GM19328 (cell line): ENCODE data around the gene KRT32.
A peak's percentile ranks its signal among the peaks of the same experiment; 100 is the strongest.

Source experiments
- ATAC-seq: cut with Tn5 transposase; IDR thresholded peaks from one replicate; pipeline ENCODE4 v1.9.1; 2021; ENCODE audit warnings: mild to moderate bottlenecking, moderate library complexity; ENCODE audit not compliant: unreplicated experiment

The KRT32 gene

GRCh38 chr17:41466988-41467387 is at the start of gene KRT32:
TSS of gene KRT32 (minus strand) at chr17:41467386. CDS start at chr17:41467325, 61 bp downstream.
- no peak for ATAC-seq

DNA sequence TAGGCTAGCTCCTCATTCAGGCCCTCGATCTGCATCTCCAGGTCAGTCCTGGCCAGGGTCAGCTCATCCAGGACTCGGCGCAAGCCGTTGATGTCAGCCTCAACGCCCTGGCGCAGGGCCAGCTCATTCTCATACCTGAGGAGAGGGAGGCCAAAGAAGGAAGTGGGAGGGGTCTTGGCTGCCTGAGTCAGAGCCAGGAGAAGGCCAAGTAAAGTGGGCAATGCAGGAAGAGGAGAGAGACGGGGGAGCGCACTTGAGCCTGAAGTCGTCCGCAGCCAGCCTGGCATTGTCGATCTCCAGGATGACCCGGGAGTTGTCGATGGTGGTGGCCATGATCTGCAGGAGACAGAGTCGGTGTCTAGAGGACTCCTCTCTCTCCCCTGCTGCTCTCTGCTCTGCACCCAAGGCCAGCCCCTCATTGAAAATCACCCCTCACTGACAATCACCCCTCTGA is 49.7 kb upstream of the KRT32 start:
- no peak for ATAC-seq

GRCh38 chr17:41516147-41516829 is 49.1 kb upstream of the KRT32 start:
- ATAC-seq, result no peak

DNA sequence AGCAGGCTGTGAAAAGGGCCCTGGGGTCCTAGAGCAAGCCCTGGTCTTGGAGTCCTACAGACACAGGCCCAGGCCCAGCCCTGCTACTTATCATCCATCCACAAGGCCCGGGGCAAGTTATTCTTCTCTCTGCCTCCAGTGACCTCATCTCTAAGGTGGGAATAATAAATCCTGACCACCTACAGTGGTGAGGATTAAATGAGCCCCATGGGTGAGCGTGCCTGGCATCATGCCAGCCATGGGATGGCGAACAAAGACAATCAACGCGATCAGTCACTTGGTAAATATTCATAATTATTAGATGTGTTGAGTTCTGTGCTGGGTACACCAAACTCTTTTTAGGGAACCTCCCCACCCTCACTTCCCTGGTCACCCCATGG is 46.0 kb upstream of the KRT32 start:
- no peak for ATAC-seq

DNA sequence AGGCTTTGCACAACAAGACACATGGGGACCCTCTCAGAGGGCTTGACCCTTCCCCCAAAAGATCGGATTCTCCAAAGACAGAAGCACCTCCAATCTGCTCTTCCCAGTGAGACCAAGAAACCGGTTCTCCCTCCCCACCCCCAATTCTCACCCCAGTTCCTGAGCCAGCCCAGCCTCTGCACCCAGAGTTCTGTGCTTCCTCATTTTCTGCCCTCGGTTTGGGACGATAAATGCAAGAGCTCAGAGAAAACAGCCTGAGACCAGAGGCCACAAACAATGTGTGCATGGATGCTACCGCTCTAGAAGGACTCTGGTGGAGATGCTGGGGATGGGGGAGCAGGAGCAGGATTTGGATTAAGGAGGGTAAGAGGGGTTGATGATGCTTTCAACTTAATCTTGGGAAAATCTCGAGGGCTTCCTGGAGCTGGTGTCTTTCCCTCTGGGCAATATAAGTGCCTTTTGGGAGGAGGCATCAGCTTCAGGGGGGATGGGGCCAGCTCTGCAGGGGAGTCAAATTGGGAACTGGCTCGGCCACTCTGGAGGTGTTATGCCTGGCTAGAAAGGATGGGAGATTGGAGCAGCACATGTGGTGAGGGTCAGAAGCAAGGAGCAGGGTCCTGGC is 45.5 kb upstream of the KRT32 start:
- ATAC-seq, result no peak

DNA sequence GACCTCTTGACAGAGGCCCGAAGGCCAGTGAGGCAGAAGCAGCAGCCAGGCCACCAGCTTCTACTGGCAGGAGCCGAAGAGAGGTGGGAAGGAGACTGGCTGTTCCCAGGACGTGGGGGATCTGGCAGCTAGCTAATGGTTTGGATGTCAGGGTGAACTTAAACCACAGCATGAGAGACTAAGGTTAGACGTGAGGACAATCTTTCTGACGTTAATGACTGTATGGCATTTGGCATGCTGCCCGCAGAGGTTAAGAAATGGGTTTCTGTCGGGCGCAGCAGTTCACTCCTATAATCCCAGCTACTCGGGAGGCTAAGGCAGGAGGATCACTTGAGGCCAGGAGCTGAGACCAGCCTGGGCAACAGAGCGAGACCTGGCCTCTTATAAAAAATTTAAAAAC is 44.5 kb upstream of the KRT32 start:
- no peak for ATAC-seq

- ATAC-seq, result no peak
Measured at GRCh38 chr17:41511116-41511515, 43.9 kb upstream of the KRT32 start.

- ATAC-seq, result no peak
Measured at GRCh38 chr17:41510251-41511065, 43.3 kb upstream of the KRT32 start.

DNA sequence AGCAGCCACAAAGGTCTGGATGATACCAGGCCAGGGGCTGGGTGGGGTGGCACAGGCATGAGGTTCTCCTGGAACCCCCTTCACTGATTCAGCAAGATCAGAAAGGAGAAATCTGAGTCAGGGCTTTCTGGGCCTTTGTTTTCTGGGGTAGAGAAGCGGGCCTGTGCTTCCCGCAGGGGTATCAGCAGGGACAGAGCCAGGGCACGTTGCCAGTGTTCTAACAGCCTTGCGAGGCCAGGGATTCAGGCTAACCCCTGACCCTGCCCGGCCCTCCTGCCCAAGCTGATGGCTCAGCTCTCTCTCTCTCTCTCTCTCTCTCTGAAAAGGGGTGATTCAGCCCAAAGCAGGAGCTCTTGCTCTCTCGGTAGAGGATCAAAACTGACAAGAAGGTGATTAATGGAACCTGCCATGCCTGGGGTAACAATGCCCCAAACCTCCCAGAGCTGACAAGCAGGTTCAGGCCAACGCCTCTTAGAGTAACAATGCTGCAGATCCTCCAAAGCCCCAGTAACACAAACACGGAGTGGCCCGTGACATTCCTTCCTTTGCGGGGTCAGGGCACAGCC is 40.2 kb upstream of the KRT32 start:
- ATAC-seq, result no peak

DNA sequence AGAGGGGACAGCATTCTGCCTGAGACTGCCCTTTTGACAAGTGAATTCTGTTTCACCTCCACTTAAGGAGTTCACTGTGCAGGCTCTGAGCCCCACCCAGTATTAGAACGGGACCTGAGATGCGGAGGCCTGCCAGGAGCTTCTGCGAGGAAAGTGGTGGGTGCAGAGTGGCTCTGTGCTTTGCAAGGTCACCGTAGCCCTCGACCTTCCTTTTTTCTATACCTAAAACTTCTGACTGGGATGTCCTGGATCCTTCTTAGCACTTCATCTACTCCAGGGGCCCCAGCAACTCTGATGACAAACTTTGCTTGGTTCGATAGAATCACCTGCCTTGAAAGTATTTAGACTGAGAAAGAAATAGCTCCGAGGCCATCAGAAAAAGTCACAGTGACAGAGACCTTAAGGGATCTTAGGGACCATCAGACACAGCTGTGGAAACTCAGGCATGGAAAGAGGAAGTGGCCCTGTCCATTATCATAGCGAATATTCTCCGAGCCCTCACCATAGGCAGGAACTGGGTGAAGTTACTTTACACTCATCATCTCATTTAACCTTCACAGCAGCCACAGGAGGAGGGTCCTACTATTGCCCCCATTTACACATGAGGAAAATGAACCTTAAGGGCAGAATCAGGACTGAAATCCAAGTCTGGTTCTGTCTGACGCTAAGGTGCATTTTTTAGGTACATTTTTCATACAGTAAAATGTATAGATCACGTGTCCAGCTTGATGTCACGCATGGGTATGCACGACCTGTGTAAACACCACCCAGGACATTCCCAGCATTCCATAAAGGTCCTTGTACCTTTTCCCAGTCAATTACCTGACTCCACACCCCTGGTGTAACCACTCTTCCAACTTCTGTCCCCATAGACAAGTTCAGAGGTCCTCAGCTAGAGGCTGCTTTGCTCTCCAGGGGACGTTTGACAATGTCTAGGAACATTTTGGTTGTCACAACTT is 38.9 kb upstream of the KRT32 start:
- ATAC-seq, result no peak

GRCh38 chr17:41505007-41505808 is 38.0 kb upstream of the KRT32 start, which contains the start of gene KRT13:
TSS of gene KRT13 (minus strand) at chr17:41505612. CDS start at chr17:41505550, 62 bp downstream.
- ATAC-seq, result no peak

GRCh38 chr17:41504246-41504977 is 37.2 kb upstream of the KRT32 start:
- ATAC-seq, result no peak

DNA sequence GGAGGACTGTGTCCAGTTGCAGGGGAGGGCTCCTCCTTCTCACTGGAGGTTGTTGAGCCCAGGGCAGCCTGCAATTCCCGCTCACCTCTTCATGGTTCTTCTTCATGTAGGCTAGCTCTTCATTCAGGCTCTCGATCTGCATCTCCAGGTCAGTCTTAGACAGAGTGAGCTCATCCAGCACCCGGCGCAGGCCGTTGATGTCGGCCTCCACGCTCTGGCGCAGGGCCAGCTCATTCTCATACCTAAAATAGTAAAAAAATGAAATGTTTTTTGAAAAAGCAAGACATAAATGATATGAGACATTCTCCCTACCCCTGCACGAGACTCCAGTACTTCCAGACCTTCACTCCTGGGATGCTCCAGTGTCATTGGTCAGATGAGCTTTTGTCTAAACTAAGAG is 36.0 kb upstream of the KRT32 start:
- ATAC-seq, result no peak

GRCh38 chr17:41500131-41500911 is 33.1 kb upstream of the KRT32 start:
- ATAC-seq, result no peak

DNA sequence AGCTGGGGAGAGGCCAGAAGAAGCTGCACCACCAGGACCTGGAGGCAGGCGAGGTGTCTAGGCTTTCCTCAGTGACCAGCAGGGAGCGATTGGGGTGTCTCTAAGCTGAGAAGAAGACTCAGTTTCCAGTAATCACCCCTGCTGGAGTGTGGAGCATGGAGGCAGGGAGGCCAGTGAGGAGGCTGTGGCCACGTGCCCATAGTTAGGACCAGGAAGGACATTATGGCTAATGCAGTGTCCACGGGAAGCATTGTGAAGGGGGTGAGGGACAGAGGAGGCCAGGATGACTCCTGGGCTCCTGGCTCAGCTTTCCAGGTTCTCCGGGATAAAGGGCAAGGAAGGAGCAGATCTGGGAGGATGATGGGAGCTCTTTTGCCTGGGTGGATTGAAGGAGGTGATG is 32.5 kb upstream of the KRT32 start:
- no peak for ATAC-seq

GRCh38 chr17:41498276-41498675 is 31.1 kb upstream of the KRT32 start:
- no peak for ATAC-seq

GRCh38 chr17:41496803-41497484 is 29.8 kb upstream of the KRT32 start:
- peak; percentile 60 for ATAC-seq
